Cardiac fibroblast (primary cell): ENCODE measurements around the gene TSSK6.

Experiments used
- DNase-seq, 2 donors: peaks; one replicate each; pipeline versions ENCODE4 v3.0.0 to v3.0.0-alpha.2; 2010; ENCODE audit warnings: low read depth in 2 of 2
- H3K4me3 ChIP-seq, 2 donors: replicated peaks in 1 of 2; 1 replicate in 1 of 2; 2 replicates in 1 of 2; pipeline ENCODE4 v1.5.1; 2011; ENCODE audit warnings: low read depth in 2 of 2, low read length in 2 of 2, mild to moderate bottlenecking in 2 of 2, moderate library complexity in 1 of 2
- TF ChIP-seq, protein P1 (sequence below): IDR thresholded peaks from one replicate; pipeline ENCODE4 v1.5.1; 2011; ENCODE audit warnings: low read depth, mild to moderate bottlenecking, low read length, inconsistent platforms

The TSSK6 gene

DNA sequence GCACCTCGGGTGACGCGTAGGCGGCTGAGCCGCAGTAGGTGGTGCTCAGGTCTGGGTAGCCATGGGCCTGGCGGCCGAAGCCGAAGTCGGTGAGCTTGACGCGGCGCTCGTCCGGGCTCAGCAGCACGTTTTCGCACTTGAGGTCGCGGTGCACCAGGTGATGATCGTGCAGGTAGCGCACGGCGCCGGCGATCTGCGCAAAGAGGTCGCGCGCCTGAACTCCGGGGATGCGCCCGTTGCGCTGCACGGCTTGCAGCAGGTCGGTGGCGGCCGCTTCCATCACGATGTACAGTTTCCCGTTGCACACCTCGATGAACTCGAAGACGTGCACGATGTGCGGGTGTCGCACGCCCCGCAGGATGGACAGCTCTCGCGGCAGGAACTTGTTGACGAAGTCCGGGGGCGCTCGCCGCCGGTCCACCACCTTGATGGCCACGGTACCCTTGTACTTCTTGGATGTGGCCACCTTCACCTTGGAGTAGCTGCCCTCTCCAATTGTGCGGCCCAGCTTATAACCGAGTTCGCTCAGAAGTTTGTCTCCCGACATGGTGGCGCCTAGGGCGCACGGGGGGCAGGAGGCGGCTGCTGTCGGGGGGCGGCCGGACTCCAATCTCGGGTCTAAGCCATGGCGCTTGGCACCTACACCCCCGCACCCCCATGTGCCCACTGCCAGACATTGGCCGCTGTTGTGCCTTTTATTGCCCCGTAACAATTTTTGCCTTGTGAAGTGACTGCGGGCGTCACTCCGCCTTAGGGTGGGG, at the start of gene TSSK6:
TSSK6 (minus strand) TSS at position 668 of the 761 bp plus-strand sequence; CDS start at position 547, 121 bp downstream.
- TF ChIP-seq, protein P1, sequence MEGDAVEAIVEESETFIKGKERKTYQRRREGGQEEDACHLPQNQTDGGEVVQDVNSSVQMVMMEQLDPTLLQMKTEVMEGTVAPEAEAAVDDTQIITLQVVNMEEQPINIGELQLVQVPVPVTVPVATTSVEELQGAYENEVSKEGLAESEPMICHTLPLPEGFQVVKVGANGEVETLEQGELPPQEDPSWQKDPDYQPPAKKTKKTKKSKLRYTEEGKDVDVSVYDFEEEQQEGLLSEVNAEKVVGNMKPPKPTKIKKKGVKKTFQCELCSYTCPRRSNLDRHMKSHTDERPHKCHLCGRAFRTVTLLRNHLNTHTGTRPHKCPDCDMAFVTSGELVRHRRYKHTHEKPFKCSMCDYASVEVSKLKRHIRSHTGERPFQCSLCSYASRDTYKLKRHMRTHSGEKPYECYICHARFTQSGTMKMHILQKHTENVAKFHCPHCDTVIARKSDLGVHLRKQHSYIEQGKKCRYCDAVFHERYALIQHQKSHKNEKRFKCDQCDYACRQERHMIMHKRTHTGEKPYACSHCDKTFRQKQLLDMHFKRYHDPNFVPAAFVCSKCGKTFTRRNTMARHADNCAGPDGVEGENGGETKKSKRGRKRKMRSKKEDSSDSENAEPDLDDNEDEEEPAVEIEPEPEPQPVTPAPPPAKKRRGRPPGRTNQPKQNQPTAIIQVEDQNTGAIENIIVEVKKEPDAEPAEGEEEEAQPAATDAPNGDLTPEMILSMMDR = no peak
- no peak for DNase-seq

GRCh38 chr19:19563348-19563848, 48.0 kb upstream of the TSSK6 start:
- TF ChIP-seq, protein P1 = no peak
- H3K4me3 ChIP-seq = no peak overlapping the region
- no peak for DNase-seq

More for the DNA sequence above, at the start of gene TSSK6:
- H3K4me3 ChIP-seq = peak within 1 kb of the TSS; percentile 74 to 85

GRCh38 chr19:19562665-19563347, 47.5 kb upstream of the TSSK6 start:
- no peak overlapping the region for H3K4me3 ChIP-seq
- no peak for DNase-seq
- TF ChIP-seq, protein P1 = no peak

DNA sequence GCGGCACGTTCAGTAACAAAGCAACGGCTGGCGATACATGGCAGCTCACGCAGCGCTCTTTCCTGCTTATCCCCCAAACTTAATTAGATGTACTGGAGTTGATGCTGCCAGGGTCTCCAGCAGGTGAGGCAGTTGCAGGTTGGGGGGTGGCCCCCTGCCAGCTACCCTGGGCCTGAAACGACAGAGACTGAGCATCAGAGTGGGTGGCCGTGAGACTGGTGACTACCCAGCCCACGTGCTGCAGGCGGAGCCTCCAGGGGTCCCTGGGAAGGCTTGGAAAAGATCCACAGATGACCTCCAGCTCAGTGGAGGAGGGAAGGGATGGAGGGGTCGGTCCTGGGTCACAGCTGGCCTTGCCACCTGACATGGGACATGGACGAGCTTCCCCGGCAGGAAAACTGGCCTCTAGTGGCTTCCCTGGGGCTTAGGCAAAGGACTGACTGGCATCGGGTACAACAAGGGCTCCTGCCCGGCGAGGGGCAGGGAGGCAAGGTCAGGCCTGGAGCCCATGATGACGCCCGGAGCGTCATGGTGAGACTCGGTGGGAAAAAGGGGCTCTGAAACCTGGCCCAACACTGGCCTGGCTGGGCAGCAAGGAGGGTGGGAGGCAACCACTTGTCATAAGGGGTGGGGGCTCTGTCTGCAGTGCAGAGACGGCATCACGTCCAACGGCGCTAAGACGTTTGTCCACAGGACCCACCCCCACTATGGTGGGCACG, 46.8 kb upstream of the TSSK6 start:
- DNase-seq = no peak
- TF ChIP-seq, protein P1 = no peak
- no peak overlapping the region for H3K4me3 ChIP-seq

DNA sequence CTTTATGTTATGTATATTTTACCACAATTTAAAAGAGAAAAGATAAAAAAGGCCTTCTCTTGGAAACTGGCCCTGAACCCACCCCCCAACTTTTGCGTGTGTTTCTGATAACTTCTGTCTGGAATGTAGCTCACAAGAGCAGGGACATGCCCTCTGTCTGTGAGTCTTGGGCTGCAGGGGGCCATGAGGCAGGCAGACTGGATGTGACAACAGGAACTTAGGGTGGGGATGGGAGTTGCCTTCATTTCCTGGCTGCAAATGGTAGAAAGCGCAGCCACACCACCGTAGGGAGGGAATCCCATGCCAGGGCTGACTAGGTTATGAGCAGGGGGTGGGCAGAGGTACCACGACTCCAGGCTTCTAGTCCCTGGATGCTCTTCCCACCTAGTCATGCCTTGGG, 44.6 kb upstream of the TSSK6 start:
- TF ChIP-seq, protein P1 = no peak
- no peak for DNase-seq
- no peak overlapping the region for H3K4me3 ChIP-seq

GRCh38 chr19:19558636-19559035, 43.3 kb upstream of the TSSK6 start:
- TF ChIP-seq, protein P1 = no peak
- DNase-seq = no peak
- H3K4me3 ChIP-seq = no peak overlapping the region
